A549 treated with CORT108297 at 1 μM for 4 hours (cell line): ENCODE results near the gene NAA40. TPM values are rescaled to one million over a fixed set of nuclear protein-coding genes. Genes with fewer than 3 reads are reported as not detected.

Experiments
- total RNA-seq: library from RNA; stranded (reverse); fragments of 200-300 nt; extraction: Qiagen RNA extraction; gene quantifications from 5 replicates; pipeline ENCODE4 v1.2.3, GENCODE V29; 2022

The NAA40 gene
- 14.8 to 17.6 TPM (median 17.4 TPM) in 5 replicates for total RNA-seq

GRCh38 chr11:63938479-63939396 is at the start of gene NAA40:
Gene NAA40, plus strand, starts transcription at chr11:63939002. Its CDS starts 95 bp downstream, at chr11:63939097.

GRCh38 chr11:63916837-63917691 is 21.7 kb upstream of the NAA40 start, which contains the start of gene RCOR2:
Gene RCOR2, minus strand, starts transcription at chr11:63917164. Its CDS starts 708 bp downstream, at chr11:63916456.

GRCh38 chr11:63974259-63975143 is 35.7 kb downstream of the NAA40 start, which contains the start of gene COX8A:
Gene COX8A, plus strand, starts transcription at chr11:63974620. Its CDS starts 61 bp downstream, at chr11:63974681.

GRCh38 chr11:63986156-63986931 is 47.5 kb downstream of the NAA40 start, which contains the start of gene OTUB1:
Gene OTUB1, plus strand, starts transcription at chr11:63986438. Its CDS starts 19 bp downstream, at chr11:63986457.

Other genes starting within 250 kb of the NAA40 start
- gene ZFTA, start 170.2 kb upstream of the NAA40 start, total RNA-seq: 5.0 to 7.7 TPM (median 6.4 TPM) in 5 replicates
- 35.4 to 55.5 TPM (median 53.5 TPM) in 5 replicates for gene SPINDOC, start 125.5 kb upstream of the NAA40 start, total RNA-seq
- 23.0 to 26.1 TPM (median 24.6 TPM) in 5 replicates for gene MARK2, start 99.9 kb upstream of the NAA40 start, total RNA-seq
- 0.87 to 1.3 TPM (median 1.1 TPM) in 5 replicates for gene RCOR2, start 21.8 kb upstream of the NAA40 start, total RNA-seq
- 731 to 1,149 TPM (median 1,054 TPM) in 5 replicates for gene COX8A, start 35.6 kb downstream of the NAA40 start, total RNA-seq
- 104 to 139 TPM (median 129 TPM) in 5 replicates for gene OTUB1, start 47.4 kb downstream of the NAA40 start, total RNA-seq
- 0.03 to 0.07 TPM (median 0.06 TPM) in 5 replicates for gene FLRT1, start 96.9 kb downstream of the NAA40 start, total RNA-seq
- gene MACROD1, start 227.1 kb downstream of the NAA40 start, total RNA-seq: 6.1 to 14.8 TPM (median 13.6 TPM) in 5 replicates
- gene STIP1, start 247.2 kb downstream of the NAA40 start, total RNA-seq: 242 to 294 TPM (median 250 TPM) in 5 replicates